ENCODE results near the gene CCR1.

- TF ChIP-seq TBP (optimal IDR thresholded peaks at IDR 0.05; ENCODE audit: low read depth, low read length) (no peak), NONO (IDR thresholded peaks at IDR 0.05; ENCODE audit: low read depth in 2 of 2, low read length in 1 of 2) (no peak), TCF7 (IDR thresholded peaks at IDR 0.05; ENCODE audit: borderline replicate concordance) (no peak), ZBTB8A (IDR thresholded peaks at IDR 0.05; ENCODE audit: partially characterized antibody) (no peak), SMARCE1 (IDR thresholded peaks at IDR 0.05) (no peak), ZNF274 (IDR thresholded peaks at IDR 0.05; ENCODE audit: borderline replicate concordance, low read depth, low read length) (no peak)
These were observed 37.0 kb upstream of the CCR1 start for GRCh38 chr3:46245146-46245545.

All from K562 (cell line).